ENCODE results near the gene KYNU.

- TF ChIP-seq CTCF (IDR thresholded peaks at IDR 0.05; ENCODE audit: low read depth, low read length, poor library complexity, severe bottlenecking) = no peak
- TF ChIP-seq EZH2phosphoT487 (IDR thresholded peaks at IDR 0.05; ENCODE audit: borderline replicate concordance, low read length) = no peak
Observed at GRCh38 chr2:142883526-142883925, 6.1 kb downstream of the KYNU start.
